K562 (cell line): ENCODE measurements around the gene TRIP10. TPM values are rescaled to one million over a fixed set of nuclear protein-coding genes. Genes with fewer than 3 reads are reported as not detected.

Source experiments
- ARID2 ChIP-seq: fragments of 450-650 bp; IDR thresholded peaks from 2 replicates; pipeline ENCODE4 v1.6.1; 2017; ENCODE audit warnings: antibody characterized with exemption, mild to moderate bottlenecking
- CBX3 ChIP-seq, 2 experiments: IDR thresholded peaks; 1 replicate in 1 of 2; 2 replicates in 1 of 2; pipeline ENCODE4 v1.6.1; 2012; ENCODE audit warnings: inconsistent platforms in 2 of 2, low read length in 2 of 2, borderline replicate concordance in 1 of 2, control low read depth in 1 of 2
- FOXM1 ChIP-seq, 2 experiments: fragments of 450-650 bp in 1 of 2; sonication (generic) in 1 of 2; formaldehyde crosslinking in 1 of 2; IDR thresholded peaks; 2 replicates each; pipeline versions ENCODE4 v1.6.1 to v1.9.0; 2017 to 2022; ENCODE audit warnings: low read depth in 2 of 2, mild to moderate bottlenecking in 2 of 2, missing genetic modification reagents in 1 of 2, moderate library complexity in 1 of 2
- HDAC1 ChIP-seq, 2 experiments: fragments of 450-650 bp; IDR thresholded peaks; 2 replicates each; pipeline ENCODE4 v1.6.1; 2016 to 2017; ENCODE audit warnings: inconsistent platforms in 1 of 2, mild to moderate bottlenecking in 1 of 2, moderate library complexity in 1 of 2
- KDM5B ChIP-seq: fragments of 200-600 bp; sonication (generic); IDR thresholded peaks from 2 replicates; pipeline ENCODE4 v1.6.1; 2012; ENCODE audit warnings: low read depth, mild to moderate bottlenecking, moderate library complexity, low read length, control low read depth, inconsistent platforms; ENCODE audit not compliant: insufficient replicate concordance
- MCM2 ChIP-seq: fragments of 450-650 bp; IDR thresholded peaks from 2 replicates; pipeline ENCODE4 v1.6.1; 2017; ENCODE audit warnings: low read depth, mild to moderate bottlenecking
- MEIS2 ChIP-seq: fragments of 450-650 bp; IDR thresholded peaks from 2 replicates; pipeline ENCODE4 v1.6.1; 2014; ENCODE audit warnings: mild to moderate bottlenecking; ENCODE audit not compliant: partially characterized antibody
- MYBL2 ChIP-seq, 2 experiments: fragments of 450-650 bp in 1 of 2; sonication (generic) in 1 of 2; formaldehyde crosslinking in 1 of 2; IDR thresholded peaks; 2 replicates each; pipeline versions ENCODE4 v1.6.1 to v1.8.1; 2017 to 2022; ENCODE audit warnings: borderline replicate concordance in 1 of 2, inconsistent platforms in 1 of 2, low read depth in 1 of 2, mild to moderate bottlenecking in 1 of 2, missing genetic modification reagents in 1 of 2, moderate library complexity in 1 of 2
- NR2C1 ChIP-seq, 2 experiments: fragments of 450-650 bp; IDR thresholded peaks; 2 replicates each; pipeline ENCODE4 v1.6.1; 2017; ENCODE audit warnings: mild to moderate bottlenecking in 2 of 2, antibody characterized with exemption in 1 of 2, inconsistent platforms in 1 of 2, missing compliant biosample characterization in 1 of 2, missing genetic modification characterization in 1 of 2
- NRF1 ChIP-seq, 2 experiments: fragments of 450-650 bp; IDR thresholded peaks in 1 of 2; conservative IDR thresholded peaks in 1 of 2; 2 replicates each; pipeline ENCODE4 v1.6.1; 2014; ENCODE audit warnings: mild to moderate bottlenecking in 2 of 2
- RBM25 ChIP-seq: fragments of 200-400 bp; formaldehyde crosslinking; IDR thresholded peaks from 2 replicates; pipeline ENCODE4 v1.6.1; 2018; ENCODE audit warnings: low read length, low read depth, moderate library complexity; ENCODE audit not compliant: severe bottlenecking
- SMARCC2 ChIP-seq: fragments of 450-650 bp; IDR thresholded peaks from 2 replicates; pipeline ENCODE4 v1.6.1; 2017; ENCODE audit warnings: antibody characterized with exemption, moderate library complexity, mild to moderate bottlenecking, low read depth
- TSC22D4 ChIP-seq: fragments of 450-650 bp; IDR thresholded peaks from 2 replicates; pipeline ENCODE4 v1.6.1; 2016; ENCODE audit warnings: missing genetic modification characterization, missing biosample characterization, control low read depth
- U2AF1 ChIP-seq: fragments of 200-400 bp; formaldehyde crosslinking; optimal IDR thresholded peaks from 2 replicates; pipeline ENCODE3; 2017; ENCODE audit warnings: mild to moderate bottlenecking, low read depth, low read length, moderate library complexity
- ZNF239 ChIP-seq: fragments of 250-450 bp; sonication (Bioruptor Pico); IDR thresholded peaks from 2 replicates; pipeline ENCODE4 v1.4.0; 2020; ENCODE audit warnings: mild to moderate bottlenecking
- ZNF551 ChIP-seq: fragments of 250-450 bp; sonication (Bioruptor Pico); IDR thresholded peaks from 2 replicates; pipeline ENCODE4 v1.5.0; 2021; ENCODE audit warnings: mild to moderate bottlenecking, moderate library complexity
- ZNF699 ChIP-seq: fragments of 250-450 bp; sonication (Bioruptor Pico); IDR thresholded peaks from 2 replicates; pipeline ENCODE4 v1.8.0; 2021; ENCODE audit warnings: mild to moderate bottlenecking, moderate library complexity; ENCODE audit not compliant: insufficient replicate concordance
- ZNF76 ChIP-seq: fragments of 250-450 bp; sonication (Bioruptor Pico); IDR thresholded peaks from 2 replicates; pipeline ENCODE4 v1.4.0; 2020; ENCODE audit warnings: mild to moderate bottlenecking, moderate library complexity, borderline replicate concordance
- polyA plus RNA-seq, 8 experiments: library from polyadenylated mRNA; depleted of rRNA in 4 of 8; stranded (reverse) in 5 of 8; unstranded in 3 of 8; fragments of >200 nt; fragmentation: Nextera tagmentation in 2 of 8; fragmentation: Illumina TruSeq in 1 of 8; extraction: Ambion mirVana in 2 of 8; extraction: Trizol in 1 of 8; gene quantifications; 2 replicates each; pipeline versions ENCODE4 v1.2.1 to v1.2.3, GENCODE V29; 2011 to 2014; ENCODE audit warnings: inconsistent platforms in 1 of 8, missing spikeins in 1 of 8
- total RNA-seq, 7 experiments: library from RNA; depleted of rRNA in 6 of 7; stranded (reverse); fragments of >200 nt in 6 of 7; fragmentation: Illumina TruSeq in 2 of 7; extraction: Trizol in 2 of 7; gene quantifications; 2 replicates each; pipeline versions ENCODE4 v1.2.1 to v1.2.3, GENCODE V29; 2011 to 2021; ENCODE audit warnings: low replicate concordance in 1 of 7
- TF ChIP-seq, protein P1 (sequence below): sonication (generic); formaldehyde crosslinking; IDR thresholded peaks from 2 replicates; pipeline ENCODE4 v1.8.1; 2023; ENCODE audit warnings: missing genetic modification reagents, mild to moderate bottlenecking, borderline replicate concordance
- TF ChIP-seq, protein P2 (sequence below): sonication (generic); formaldehyde crosslinking; IDR thresholded peaks from 2 replicates; pipeline ENCODE4 v1.8.1; 2023; ENCODE audit warnings: mild to moderate bottlenecking, missing genetic modification reagents

TRIP10 gene
- total and polyA plus RNA-seq, 9 of the 15 experiments (the other 6 are each of a cell fraction or from before 2014, with no cell fraction given): 1.2 to 66.8 (median 36.1) TPM

- TF ChIP-seq, protein P1, sequence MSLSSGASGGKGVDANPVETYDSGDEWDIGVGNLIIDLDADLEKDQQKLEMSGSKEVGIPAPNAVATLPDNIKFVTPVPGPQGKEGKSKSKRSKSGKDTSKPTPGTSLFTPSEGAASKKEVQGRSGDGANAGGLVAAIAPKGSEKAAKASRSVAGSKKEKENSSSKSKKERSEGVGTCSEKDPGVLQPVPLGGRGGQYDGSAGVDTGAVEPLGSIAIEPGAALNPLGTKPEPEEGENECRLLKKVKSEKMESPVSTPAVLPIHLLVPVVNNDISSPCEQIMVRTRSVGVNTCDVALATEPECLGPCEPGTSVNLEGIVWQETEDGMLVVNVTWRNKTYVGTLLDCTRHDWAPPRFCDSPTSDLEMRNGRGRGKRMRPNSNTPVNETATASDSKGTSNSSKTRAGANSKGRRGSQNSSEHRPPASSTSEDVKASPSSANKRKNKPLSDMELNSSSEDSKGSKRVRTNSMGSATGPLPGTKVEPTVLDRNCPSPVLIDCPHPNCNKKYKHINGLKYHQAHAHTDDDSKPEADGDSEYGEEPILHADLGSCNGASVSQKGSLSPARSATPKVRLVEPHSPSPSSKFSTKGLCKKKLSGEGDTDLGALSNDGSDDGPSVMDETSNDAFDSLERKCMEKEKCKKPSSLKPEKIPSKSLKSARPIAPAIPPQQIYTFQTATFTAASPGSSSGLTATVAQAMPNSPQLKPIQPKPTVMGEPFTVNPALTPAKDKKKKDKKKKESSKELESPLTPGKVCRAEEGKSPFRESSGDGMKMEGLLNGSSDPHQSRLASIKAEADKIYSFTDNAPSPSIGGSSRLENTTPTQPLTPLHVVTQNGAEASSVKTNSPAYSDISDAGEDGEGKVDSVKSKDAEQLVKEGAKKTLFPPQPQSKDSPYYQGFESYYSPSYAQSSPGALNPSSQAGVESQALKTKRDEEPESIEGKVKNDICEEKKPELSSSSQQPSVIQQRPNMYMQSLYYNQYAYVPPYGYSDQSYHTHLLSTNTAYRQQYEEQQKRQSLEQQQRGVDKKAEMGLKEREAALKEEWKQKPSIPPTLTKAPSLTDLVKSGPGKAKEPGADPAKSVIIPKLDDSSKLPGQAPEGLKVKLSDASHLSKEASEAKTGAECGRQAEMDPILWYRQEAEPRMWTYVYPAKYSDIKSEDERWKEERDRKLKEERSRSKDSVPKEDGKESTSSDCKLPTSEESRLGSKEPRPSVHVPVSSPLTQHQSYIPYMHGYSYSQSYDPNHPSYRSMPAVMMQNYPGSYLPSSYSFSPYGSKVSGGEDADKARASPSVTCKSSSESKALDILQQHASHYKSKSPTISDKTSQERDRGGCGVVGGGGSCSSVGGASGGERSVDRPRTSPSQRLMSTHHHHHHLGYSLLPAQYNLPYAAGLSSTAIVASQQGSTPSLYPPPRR (CRISPR knock-in tag): no peak
- TF ChIP-seq ZNF699 (CRISPR knock-in tag) (no peak), HDAC1 (IDR thresholded peaks at IDR 0.05) (no peak), MCM2 (no peak), KDM5B (no peak), U2AF1 (peak; percentile 80), MEIS2 (peak; percentile 30), ZNF551 (no peak), CBX3 (IDR thresholded peaks at IDR 0.05; ENCODE audit: borderline replicate concordance in 1 of 2, low read length in 2 of 2) (no peak), FOXM1 (IDR thresholded peaks at IDR 0.05; ENCODE audit: low read depth) (peak; percentile 78), FOXM1 (CRISPR knock-in tag; IDR thresholded peaks at IDR 0.05; ENCODE audit: low read depth) (no peak), NRF1 (conservative IDR thresholded peaks at IDR 0.05 in 1 of 2, IDR thresholded peaks at IDR 0.05 in 1 of 2) (no peak), ZNF76 (no peak), RBM25 (peak; percentile 99), MYBL2 (IDR thresholded peaks at IDR 0.05; ENCODE audit: low read depth) (no peak), MYBL2 (CRISPR knock-in tag; IDR thresholded peaks at IDR 0.05; ENCODE audit: borderline replicate concordance) (no peak), SMARCC2 (no peak), ZNF239 (CRISPR knock-in tag) (no peak), NR2C1 (IDR thresholded peaks at IDR 0.05) (peak; percentile 50; the same call in 1 of the 2 replicates), NR2C1 (tag; IDR thresholded peaks at IDR 0.05) (no peak; the same call in 1 of the 2 replicates), TSC22D4 (tag) (no peak), ARID2 (no peak)
- TF ChIP-seq, protein P2, sequence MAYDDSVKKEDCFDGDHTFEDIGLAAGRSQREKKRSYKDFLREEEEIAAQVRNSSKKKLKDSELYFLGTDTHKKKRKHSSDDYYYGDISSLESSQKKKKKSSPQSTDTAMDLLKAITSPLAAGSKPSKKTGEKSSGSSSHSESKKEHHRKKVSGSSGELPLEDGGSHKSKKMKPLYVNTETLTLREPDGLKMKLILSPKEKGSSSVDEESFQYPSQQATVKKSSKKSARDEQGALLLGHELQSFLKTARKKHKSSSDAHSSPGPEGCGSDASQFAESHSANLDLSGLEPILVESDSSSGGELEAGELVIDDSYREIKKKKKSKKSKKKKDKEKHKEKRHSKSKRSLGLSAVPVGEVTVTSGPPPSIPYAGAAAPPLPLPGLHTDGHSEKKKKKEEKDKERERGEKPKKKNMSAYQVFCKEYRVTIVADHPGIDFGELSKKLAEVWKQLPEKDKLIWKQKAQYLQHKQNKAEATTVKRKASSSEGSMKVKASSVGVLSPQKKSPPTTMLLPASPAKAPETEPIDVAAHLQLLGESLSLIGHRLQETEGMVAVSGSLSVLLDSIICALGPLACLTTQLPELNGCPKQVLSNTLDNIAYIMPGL (CRISPR knock-in tag): no peak
These were observed 2.1 kb upstream of the TRIP10 start, which contains the start of gene GPR108 (continued) for GRCh38 chr19:6737284-6737872.
